B cell (primary cell): ENCODE measurements around the gene ZNF311.

Experiments used
- CTCF ChIP-seq: fragments of 200-600 bp; IDR thresholded peaks from one replicate; pipeline ENCODE4 v1.8.0; 2022; ENCODE audit warnings: antibody characterized with exemption, mild to moderate bottlenecking
- EZH2 ChIP-seq: IDR thresholded peaks from 2 replicates; pipeline ENCODE4 v1.6.1; 2012; ENCODE audit warnings: borderline replicate concordance, low read depth, mild to moderate bottlenecking, moderate library complexity, low read length; ENCODE audit not compliant: insufficient read depth, poor library complexity, severe bottlenecking

DNA sequence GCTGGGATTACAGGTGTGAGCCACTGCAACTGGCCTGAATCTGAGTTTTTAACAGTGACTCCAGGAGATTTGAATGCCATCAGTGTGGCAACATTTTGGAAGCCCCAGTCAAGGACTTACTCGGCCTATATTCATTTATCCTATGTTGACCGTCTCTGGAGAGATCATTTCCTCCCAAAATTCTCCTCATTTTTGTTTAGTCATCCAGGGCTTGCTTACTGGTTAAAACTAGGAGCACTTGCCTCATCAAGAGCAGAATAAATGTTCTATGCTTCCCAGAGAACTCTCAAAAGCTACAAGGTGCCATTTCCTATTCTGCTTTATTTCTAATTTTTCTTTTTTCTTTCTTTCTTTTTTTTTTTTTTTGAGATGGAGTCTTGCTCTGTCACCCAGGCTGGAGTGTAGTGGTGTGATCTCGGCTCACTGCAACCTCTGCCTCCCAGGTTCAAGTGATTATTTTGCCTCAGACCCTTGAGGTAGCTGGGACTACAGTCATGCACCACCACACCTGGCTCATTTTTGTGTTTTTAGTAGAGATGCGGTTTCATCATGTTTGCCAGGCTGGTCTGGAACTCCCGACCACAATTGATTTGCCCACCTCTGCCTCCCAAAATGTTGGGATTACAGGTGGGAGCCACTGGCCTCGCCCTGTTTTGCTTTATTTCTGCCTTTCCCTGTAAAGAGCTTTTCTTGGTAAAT is 57.9 kb downstream of the ZNF311 start:
- TF ChIP-seq CTCF: no peak
- TF ChIP-seq EZH2: no peak
